GM06990 (cell line): ENCODE results near the gene USB1.

Experiments used
- DNase-seq: peaks from one replicate; pipeline ENCODE4 v3.0.0-alpha.2; 2011; ENCODE audit not compliant: insufficient read length; ENCODE audit errors: extremely low read depth
- H3K27me3 ChIP-seq: replicated peaks from 2 replicates; pipeline ENCODE4 v1.6.0; 2011; ENCODE audit warnings: low read length; ENCODE audit not compliant: control insufficient read depth, insufficient read depth
- H3K36me3 ChIP-seq: 2 replicates; pipeline ENCODE4 v1.5.1; 2011; ENCODE audit warnings: low read length; ENCODE audit not compliant: control insufficient read depth, insufficient read depth
- H3K4me3 ChIP-seq: replicated peaks from 2 replicates; pipeline ENCODE4 v1.5.1; 2011; ENCODE audit warnings: low read depth, mild to moderate bottlenecking, control low read depth, low read length
- TF ChIP-seq, protein P1 (sequence below): IDR thresholded peaks from 2 replicates; pipeline ENCODE4 v1.5.1; 2011; ENCODE audit warnings: low read length, control low read depth, mild to moderate bottlenecking, inconsistent platforms; ENCODE audit not compliant: insufficient read depth, poor library complexity, severe bottlenecking

USB1 gene, protein sequence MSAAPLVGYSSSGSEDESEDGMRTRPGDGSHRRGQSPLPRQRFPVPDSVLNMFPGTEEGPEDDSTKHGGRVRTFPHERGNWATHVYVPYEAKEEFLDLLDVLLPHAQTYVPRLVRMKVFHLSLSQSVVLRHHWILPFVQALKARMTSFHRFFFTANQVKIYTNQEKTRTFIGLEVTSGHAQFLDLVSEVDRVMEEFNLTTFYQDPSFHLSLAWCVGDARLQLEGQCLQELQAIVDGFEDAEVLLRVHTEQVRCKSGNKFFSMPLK

DNA sequence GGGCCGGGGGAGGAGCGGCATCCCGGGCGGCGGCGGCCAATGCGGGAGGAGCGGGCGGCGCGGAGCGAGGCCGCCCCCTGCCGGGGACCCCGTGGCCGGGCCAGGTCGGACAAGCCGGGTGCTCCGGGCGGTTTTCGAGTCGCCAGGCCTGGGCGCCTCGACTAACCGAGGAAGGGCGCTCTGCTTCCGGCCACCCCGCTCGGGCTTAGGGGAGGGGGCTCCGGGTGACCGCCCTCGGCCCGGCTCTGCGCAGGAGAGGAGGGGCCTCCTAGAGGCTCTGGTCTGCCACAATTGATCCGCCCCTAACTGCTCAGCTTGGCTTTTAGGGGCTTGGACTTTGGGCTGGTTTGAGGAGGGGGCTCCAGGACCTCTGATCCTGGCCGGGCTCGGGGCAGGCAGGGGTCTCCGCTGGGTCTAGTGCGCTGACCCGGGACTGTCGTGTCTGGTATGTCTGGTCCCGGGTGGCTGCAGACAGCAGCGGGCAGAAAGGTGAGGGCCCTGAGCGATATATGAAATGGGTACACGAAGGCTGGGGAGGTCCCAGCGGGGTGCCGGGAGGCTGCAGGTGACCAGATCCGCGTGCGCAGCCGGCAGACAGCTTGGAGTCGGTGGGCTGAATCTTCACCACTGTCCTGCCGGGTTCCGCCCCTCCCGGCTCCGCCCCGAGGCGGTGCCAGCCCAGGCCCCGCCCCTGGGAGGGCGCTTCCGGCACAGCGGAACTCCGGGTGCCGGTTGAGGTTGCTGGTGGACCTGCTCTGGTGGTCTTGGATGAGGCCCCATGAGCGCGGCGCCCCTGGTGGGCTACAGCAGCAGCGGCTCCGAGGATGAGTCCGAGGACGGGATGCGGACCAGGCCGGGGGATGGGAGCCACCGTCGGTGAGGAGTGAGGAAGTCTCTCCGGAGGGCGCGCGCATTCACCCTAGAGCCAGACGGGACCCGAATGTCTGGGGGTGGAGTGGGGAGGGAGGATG is at the start of gene USB1:
TSS of gene USB1 (plus strand) at position 702 of the 971 bp plus-strand sequence. CDS start at position 779, 77 bp downstream.
- TF ChIP-seq, protein P1, sequence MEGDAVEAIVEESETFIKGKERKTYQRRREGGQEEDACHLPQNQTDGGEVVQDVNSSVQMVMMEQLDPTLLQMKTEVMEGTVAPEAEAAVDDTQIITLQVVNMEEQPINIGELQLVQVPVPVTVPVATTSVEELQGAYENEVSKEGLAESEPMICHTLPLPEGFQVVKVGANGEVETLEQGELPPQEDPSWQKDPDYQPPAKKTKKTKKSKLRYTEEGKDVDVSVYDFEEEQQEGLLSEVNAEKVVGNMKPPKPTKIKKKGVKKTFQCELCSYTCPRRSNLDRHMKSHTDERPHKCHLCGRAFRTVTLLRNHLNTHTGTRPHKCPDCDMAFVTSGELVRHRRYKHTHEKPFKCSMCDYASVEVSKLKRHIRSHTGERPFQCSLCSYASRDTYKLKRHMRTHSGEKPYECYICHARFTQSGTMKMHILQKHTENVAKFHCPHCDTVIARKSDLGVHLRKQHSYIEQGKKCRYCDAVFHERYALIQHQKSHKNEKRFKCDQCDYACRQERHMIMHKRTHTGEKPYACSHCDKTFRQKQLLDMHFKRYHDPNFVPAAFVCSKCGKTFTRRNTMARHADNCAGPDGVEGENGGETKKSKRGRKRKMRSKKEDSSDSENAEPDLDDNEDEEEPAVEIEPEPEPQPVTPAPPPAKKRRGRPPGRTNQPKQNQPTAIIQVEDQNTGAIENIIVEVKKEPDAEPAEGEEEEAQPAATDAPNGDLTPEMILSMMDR, result peak; percentile 42
- peak; percentile 96 for DNase-seq
- H3K27me3 ChIP-seq, result no peaks in the 10 kb centered on the region
- H3K36me3 ChIP-seq, result peaks cover 14% of the 10 kb centered on the region
- peak within 1 kb of the TSS; percentile 97 for H3K4me3 ChIP-seq

DNA sequence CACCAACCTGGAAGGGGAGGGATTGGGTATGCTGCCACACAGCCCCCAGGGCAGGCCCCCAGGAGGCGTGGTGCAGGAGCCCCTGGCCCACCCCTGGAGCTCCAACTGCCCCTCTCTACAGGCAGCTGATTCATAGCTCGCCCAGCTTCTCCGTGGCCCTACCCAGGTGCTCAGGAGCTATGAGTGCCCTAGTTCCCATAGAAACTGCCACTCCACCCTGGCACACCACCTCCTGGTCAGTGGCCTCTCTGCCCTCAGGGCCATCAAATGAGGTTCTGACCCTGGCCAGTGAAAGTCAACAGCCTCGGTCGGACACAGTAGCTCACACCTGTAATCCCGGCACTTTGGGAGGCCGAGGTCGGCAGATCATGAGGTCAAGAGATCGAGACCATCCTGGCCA is 48.3 kb upstream of the USB1 start:
- TF ChIP-seq, protein P1, result no peak
- Histone ChIP-seq H3K27me3 (no peaks in the 10 kb centered on the region), H3K36me3 (no peaks in the 10 kb centered on the region), H3K4me3 (no peak overlapping the region)
- no peak for DNase-seq

DNA sequence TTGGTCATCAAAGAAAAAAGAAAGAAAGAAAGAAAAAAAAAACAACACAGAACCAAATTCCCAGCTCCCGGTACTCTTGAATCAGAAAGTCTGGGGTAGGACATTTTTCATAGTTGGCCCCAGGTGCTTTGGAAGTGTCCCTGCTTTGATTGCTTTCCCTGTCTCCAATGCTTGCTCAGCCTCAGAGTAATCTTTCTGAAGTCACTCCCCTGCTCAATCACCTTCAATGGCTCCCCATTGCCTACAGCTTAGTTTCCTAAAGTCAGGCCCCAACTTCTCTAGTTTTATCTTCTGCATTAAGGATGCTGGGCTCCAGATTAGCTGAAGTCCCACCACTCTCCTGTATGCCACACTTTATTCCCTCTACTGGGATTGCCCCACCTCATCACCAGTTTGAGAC is 47.4 kb upstream of the USB1 start:
- TF ChIP-seq, protein P1, result no peak
- Histone ChIP-seq H3K36me3 (no peaks in the 10 kb centered on the region), H3K4me3 (no peak overlapping the region), H3K27me3 (no peaks in the 10 kb centered on the region)
- DNase-seq, result no peak

DNA sequence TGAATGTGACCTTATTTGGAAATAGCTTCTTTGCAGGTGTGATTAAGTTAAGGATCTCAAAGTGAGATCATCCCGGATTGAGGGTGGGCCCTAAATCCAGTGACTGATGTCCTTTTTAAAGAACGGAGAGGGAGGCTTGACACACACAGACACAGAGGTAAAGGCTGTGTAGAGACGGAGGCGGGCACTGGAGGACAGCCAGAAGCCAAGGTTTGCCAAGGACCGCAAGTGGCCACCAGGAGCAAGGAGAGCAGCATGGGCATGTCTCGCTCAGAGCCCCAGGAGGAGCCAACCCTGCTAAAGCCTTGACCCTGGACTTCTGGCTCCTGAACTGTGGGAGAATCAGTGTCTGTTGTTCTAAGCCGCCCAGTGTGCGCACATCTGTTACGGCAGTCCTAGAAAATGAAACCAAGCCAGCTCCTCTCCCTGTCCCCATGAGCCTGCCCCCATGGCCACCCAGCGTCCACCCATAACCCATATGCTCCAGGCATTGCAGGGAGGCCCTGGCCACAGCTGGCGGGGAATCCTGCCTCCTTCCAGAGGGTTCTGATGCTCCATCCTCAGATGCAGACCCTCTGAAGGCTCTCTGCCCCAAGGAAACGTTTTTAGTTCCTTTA is 45.5 kb upstream of the USB1 start:
- Histone ChIP-seq H3K4me3 (no peak overlapping the region), H3K36me3 (no peaks in the 10 kb centered on the region), H3K27me3 (no peaks in the 10 kb centered on the region)
- no peak for DNase-seq
- TF ChIP-seq, protein P1, result no peak

DNA sequence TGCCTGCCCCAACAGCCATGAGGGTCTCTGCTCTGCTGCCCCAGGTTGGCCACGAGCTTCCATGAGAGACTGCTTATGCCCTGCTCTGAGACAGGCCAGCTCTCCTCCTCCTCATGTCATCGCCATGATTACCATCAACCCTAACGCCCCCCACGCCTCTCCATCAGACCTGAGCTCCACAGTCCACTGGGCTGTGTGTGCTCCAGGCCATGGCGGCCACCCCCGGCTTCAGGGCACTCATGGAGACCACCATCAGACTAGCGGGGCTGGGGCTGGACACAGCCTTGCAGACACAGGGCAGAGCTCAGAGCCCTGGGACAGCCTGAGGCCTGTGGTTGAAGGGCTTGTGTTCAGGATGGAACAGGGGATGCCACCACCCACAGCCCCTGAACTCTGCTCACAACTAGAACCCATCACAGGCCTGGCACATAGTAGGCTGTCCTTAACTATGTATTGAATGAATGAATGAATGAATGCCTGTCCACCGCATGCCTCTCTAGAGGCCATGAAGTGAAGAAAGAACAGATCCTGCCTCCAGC is 44.9 kb upstream of the USB1 start:
- no peaks in the 10 kb centered on the region for H3K27me3 ChIP-seq
- TF ChIP-seq, protein P1, result no peak
- no peak for DNase-seq
- no peak overlapping the region for H3K4me3 ChIP-seq
- no peaks in the 10 kb centered on the region for H3K36me3 ChIP-seq
